ENCODE data around the gene RGS18.
"Not testable (repeated sequence)": the region's sequence is repeated elsewhere in the genome, so short reads cannot be mapped to it uniquely, and the experiment has no call there.

RGS18 gene

GRCh38 chr1:192158181-192158580 is at the start of gene RGS18:
TSS of gene RGS18 (plus strand) at chr1:192158462. CDS start at chr1:192158638, 176 bp downstream.
- peak; percentile 84 for DNase-seq (ENCODE audit: low read depth)

- no peak for DNase-seq (ENCODE audit: low read depth)
Observed at GRCh38 chr1:192109576-192109975, 48.7 kb upstream of the RGS18 start.

- DNase-seq (ENCODE audit: low read depth) = no peak
Observed at GRCh38 chr1:192115000-192115399, 43.3 kb upstream of the RGS18 start.

GRCh38 chr1:192118881-192119405 is 39.3 kb upstream of the RGS18 start:
- peak; percentile 13 for DNase-seq (ENCODE audit: low read depth)

GRCh38 chr1:192119701-192120100 is 38.6 kb upstream of the RGS18 start:
- DNase-seq (ENCODE audit: low read depth) = no peak

- no peak for DNase-seq (ENCODE audit: low read depth)
Observed at GRCh38 chr1:192122668-192123067, 35.6 kb upstream of the RGS18 start.

GRCh38 chr1:192123212-192123611 is 35.0 kb upstream of the RGS18 start:
- DNase-seq (ENCODE audit: low read depth) = no peak

- DNase-seq (ENCODE audit: low read depth) = no peak
Observed at GRCh38 chr1:192126030-192126619, 32.1 kb upstream of the RGS18 start.

- DNase-seq (ENCODE audit: low read depth) = no peak
Observed at GRCh38 chr1:192130175-192130574, 28.1 kb upstream of the RGS18 start.

GRCh38 chr1:192130865-192131264 is 27.4 kb upstream of the RGS18 start:
- DNase-seq (ENCODE audit: low read depth) = not testable (repeated sequence)

GRCh38 chr1:192131914-192132313 is 26.3 kb upstream of the RGS18 start:
- no peak for DNase-seq (ENCODE audit: low read depth)

- peak; percentile 68 for DNase-seq (ENCODE audit: low read depth)
Observed at GRCh38 chr1:192133350-192133926, 24.8 kb upstream of the RGS18 start.

GRCh38 chr1:192140382-192140781 is 17.9 kb upstream of the RGS18 start:
- DNase-seq (ENCODE audit: low read depth) = no peak

GRCh38 chr1:192147221-192147620 is 11.0 kb upstream of the RGS18 start:
- DNase-seq (ENCODE audit: low read depth) = no peak

GRCh38 chr1:192147696-192148095 is 10.6 kb upstream of the RGS18 start:
- no peak for DNase-seq (ENCODE audit: low read depth)

- DNase-seq (ENCODE audit: low read depth) = no peak
Observed at GRCh38 chr1:192151176-192151575, 7.1 kb upstream of the RGS18 start.

- DNase-seq (ENCODE audit: low read depth) = peak; percentile 73
Observed at GRCh38 chr1:192153276-192153675, 5.0 kb upstream of the RGS18 start.

GRCh38 chr1:192157067-192157466 is 1.2 kb upstream of the RGS18 start:
- no peak for DNase-seq (ENCODE audit: low read depth)

GRCh38 chr1:192159014-192159413 is 752 bp downstream of the RGS18 start:
- no peak for DNase-seq (ENCODE audit: low read depth)

- peak; percentile 30 for DNase-seq (ENCODE audit: low read depth)
Observed at GRCh38 chr1:192159781-192160180, 1.5 kb downstream of the RGS18 start.

GRCh38 chr1:192160196-192160595 is 1.9 kb downstream of the RGS18 start:
- DNase-seq (ENCODE audit: low read depth) = peak; percentile 39

- DNase-seq (ENCODE audit: low read depth) = no peak
Observed at GRCh38 chr1:192161976-192162375, 3.7 kb downstream of the RGS18 start.

- DNase-seq (ENCODE audit: low read depth) = no peak
Observed at GRCh38 chr1:192162376-192162775, 4.1 kb downstream of the RGS18 start.

- DNase-seq (ENCODE audit: low read depth) = not testable (repeated sequence)
Observed at GRCh38 chr1:192165002-192165401, 6.7 kb downstream of the RGS18 start.

All from iris pigment epithelial cell (primary cell).